DND-41 (cell line): ENCODE data around the gene HSH2D.

Experiments
- ATAC-seq: fragments of 200-7000 bp; cut with Tn5 transposase; 3 replicates; pipeline ENCODE4 v1.9.1; 2021; ENCODE audit warnings: low read depth; ENCODE audit not compliant: insufficient read depth
- DNase-seq: peaks from one replicate; pipeline ENCODE4 v3.0.0-alpha.2; 2020
- H2AFZ ChIP-seq: 2 replicates; pipeline ENCODE4 v1.6.0; 2012; ENCODE audit warnings: low read depth, low read length
- H3K27ac ChIP-seq: 2 replicates; pipeline ENCODE4 v1.5.1; 2012; ENCODE audit warnings: low read length, inconsistent platforms
- H3K27me3 ChIP-seq: fragments of 200-600 bp; sonication (generic); 2 replicates; pipeline ENCODE4 v1.6.0; 2012; ENCODE audit warnings: low read length, mild to moderate bottlenecking, inconsistent platforms; ENCODE audit not compliant: insufficient read depth, poor library complexity
- H3K36me3 ChIP-seq: 2 replicates; pipeline ENCODE4 v1.5.1; 2012; ENCODE audit warnings: low read length, inconsistent platforms; ENCODE audit not compliant: insufficient read depth
- H3K4me1 ChIP-seq: 2 replicates; pipeline ENCODE4 v1.5.1; 2012; ENCODE audit warnings: mild to moderate bottlenecking, low read length; ENCODE audit not compliant: insufficient read depth
- H3K4me2 ChIP-seq: 2 replicates; pipeline ENCODE4 v1.6.0; 2012; ENCODE audit warnings: mild to moderate bottlenecking, moderate library complexity, low read length, inconsistent platforms; ENCODE audit not compliant: insufficient read depth
- H3K4me3 ChIP-seq, 2 experiments: fragments of 200-600 bp in 1 of 2; shearing (Covaris generic) in 1 of 2; 2 replicates each; pipeline ENCODE4 v1.5.1; 2012 to 2016; ENCODE audit warnings: inconsistent platforms in 2 of 2, low read length in 2 of 2, mild to moderate bottlenecking in 2 of 2, low read depth in 1 of 2, moderate library complexity in 1 of 2
- H3K79me2 ChIP-seq: 2 replicates; pipeline ENCODE4 v1.6.0; 2012; ENCODE audit warnings: low read length, inconsistent platforms; ENCODE audit not compliant: insufficient read depth
- H3K9ac ChIP-seq: 2 replicates; pipeline ENCODE4 v1.6.0; 2012; ENCODE audit warnings: low read depth, mild to moderate bottlenecking, inconsistent platforms, low read length, moderate library complexity
- H3K9me3 ChIP-seq: 2 replicates; pipeline ENCODE4 v1.5.1; 2012; ENCODE audit warnings: low read length, moderate library complexity, mild to moderate bottlenecking, inconsistent platforms; ENCODE audit not compliant: insufficient read depth, severe bottlenecking
- H4K20me1 ChIP-seq: 2 replicates; pipeline ENCODE4 v1.6.0; 2012; ENCODE audit warnings: low read length; ENCODE audit not compliant: insufficient read depth
- EZH2 ChIP-seq: IDR thresholded peaks from 3 replicates; pipeline ENCODE4 v1.6.1; 2012; ENCODE audit warnings: borderline replicate concordance, low read depth, mild to moderate bottlenecking, moderate library complexity, low read length, inconsistent platforms; ENCODE audit not compliant: severe bottlenecking
- TF ChIP-seq, protein P1 (sequence below): IDR thresholded peaks from 2 replicates; pipeline ENCODE4 v1.5.1; 2012; ENCODE audit warnings: borderline replicate concordance, low read length, moderate library complexity, mild to moderate bottlenecking; ENCODE audit not compliant: poor library complexity, severe bottlenecking; ENCODE audit errors: extremely low read depth

The HSH2D gene

DNA sequence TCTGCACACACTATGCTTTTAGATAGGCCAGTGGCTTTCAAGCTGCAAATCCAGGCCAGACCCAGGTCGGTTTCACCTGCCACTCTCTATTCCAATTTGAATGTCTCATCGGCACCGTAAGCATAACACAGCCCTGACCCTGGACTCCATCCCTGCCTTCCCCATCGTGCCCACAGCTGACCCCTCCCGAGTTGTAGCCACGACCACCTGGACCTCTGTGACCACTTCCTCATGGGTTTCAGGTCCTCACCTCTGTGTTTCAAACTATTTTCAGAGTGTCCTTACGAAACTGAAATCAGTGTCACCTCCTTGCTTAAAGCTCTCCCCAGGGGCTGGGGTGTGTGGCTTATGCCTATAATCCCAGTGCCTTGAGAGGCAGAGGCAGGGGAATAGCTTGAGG, 9.0 kb upstream of the HSH2D start:
- ATAC-seq (peak; percentile 19; the same call in 1 of the 3 replicates), DNase-seq (no peak)
- Histone ChIP-seq H3K27me3 (no peaks in the 10 kb centered on the region), H3K4me3 (no peak overlapping the region), H4K20me1 (peaks cover 25% of the 10 kb centered on the region), H3K9ac (no peak overlapping the region), H3K9me3 (no peaks in the 10 kb centered on the region), H3K4me2 (no peak overlapping the region), H3K4me1 (no peaks in the 10 kb centered on the region), H3K27ac (no peak overlapping the region), H3K79me2 (no peaks in the 10 kb centered on the region), H3K36me3 (peaks cover 50% of the 10 kb centered on the region), H2AFZ (no peak overlapping the region)
- TF ChIP-seq, protein P1, sequence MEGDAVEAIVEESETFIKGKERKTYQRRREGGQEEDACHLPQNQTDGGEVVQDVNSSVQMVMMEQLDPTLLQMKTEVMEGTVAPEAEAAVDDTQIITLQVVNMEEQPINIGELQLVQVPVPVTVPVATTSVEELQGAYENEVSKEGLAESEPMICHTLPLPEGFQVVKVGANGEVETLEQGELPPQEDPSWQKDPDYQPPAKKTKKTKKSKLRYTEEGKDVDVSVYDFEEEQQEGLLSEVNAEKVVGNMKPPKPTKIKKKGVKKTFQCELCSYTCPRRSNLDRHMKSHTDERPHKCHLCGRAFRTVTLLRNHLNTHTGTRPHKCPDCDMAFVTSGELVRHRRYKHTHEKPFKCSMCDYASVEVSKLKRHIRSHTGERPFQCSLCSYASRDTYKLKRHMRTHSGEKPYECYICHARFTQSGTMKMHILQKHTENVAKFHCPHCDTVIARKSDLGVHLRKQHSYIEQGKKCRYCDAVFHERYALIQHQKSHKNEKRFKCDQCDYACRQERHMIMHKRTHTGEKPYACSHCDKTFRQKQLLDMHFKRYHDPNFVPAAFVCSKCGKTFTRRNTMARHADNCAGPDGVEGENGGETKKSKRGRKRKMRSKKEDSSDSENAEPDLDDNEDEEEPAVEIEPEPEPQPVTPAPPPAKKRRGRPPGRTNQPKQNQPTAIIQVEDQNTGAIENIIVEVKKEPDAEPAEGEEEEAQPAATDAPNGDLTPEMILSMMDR: no peak
- TF ChIP-seq EZH2: no peak

DNA sequence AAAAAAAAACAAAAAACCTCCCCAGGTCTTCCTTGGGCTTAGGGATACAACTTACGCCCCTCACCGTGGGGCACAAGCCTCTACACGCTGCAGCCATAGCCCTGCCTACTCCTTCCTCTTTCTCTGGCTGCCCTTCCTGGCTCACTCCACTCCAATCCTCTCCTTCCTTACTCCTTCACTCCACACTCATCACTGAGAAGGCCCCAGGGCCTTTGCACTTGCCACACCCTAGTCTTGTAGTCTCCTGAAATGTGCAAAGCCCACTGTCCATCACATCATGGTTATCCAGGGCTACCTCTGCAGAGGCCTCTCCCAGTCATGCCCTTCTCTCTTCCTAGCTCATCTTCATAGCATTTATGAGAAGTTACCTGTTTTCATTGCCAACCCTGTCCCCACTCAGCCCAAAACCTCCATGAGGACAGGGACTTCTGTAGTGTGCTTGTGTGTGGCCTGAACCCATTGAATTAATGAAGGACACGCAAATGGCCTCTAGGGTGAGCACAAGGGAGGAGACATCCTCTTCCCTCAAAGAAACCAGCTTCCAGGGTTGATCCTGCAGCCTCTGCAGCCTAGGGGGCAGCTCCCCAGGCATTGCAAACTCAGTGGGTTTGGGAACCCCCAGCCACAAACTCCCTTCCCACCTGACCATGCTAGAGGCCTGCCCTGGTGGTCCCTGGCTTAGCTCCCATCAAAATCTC, 7.9 kb upstream of the HSH2D start:
- no peak for ATAC-seq
- no peak overlapping the region for H3K4me2 ChIP-seq
- H3K4me1 ChIP-seq: no peaks in the 10 kb centered on the region

GRCh38 chr19:16136185-16136999, 7.1 kb upstream of the HSH2D start:
- Histone ChIP-seq H3K27me3 (no peaks in the 10 kb centered on the region), H3K4me2 (no peak overlapping the region), H3K4me3 (no peak overlapping the region), H3K9ac (no peak overlapping the region), H3K9me3 (no peaks in the 10 kb centered on the region), H2AFZ (no peak overlapping the region), H4K20me1 (peaks cover 20% of the 10 kb centered on the region), H3K4me1 (no peaks in the 10 kb centered on the region), H3K36me3 (peaks cover 31% of the 10 kb centered on the region), H3K27ac (no peak overlapping the region), H3K79me2 (no peaks in the 10 kb centered on the region)
- DNase-seq (no peak), ATAC-seq (no peak)
- TF ChIP-seq EZH2: no peak
- TF ChIP-seq, protein P1: no peak

More for the DNA sequence above, 7.9 kb upstream of the HSH2D start:
- Histone ChIP-seq H3K9ac (no peak overlapping the region), H3K36me3 (peaks cover 39% of the 10 kb centered on the region), H3K27ac (no peak overlapping the region), H3K9me3 (no peaks in the 10 kb centered on the region), H3K4me3 (no peak overlapping the region), H3K27me3 (no peaks in the 10 kb centered on the region), H2AFZ (no peak overlapping the region), H4K20me1 (peaks cover 25% of the 10 kb centered on the region), H3K79me2 (no peaks in the 10 kb centered on the region)
- DNase-seq: no peak
- no peak for TF ChIP-seq EZH2
- TF ChIP-seq, protein P1: no peak
